CD4-positive, alpha-beta T cell treated with Interleukin-1 beta for 1 hour (primary cell): Measurements from ENCODE around the gene UBE2J2.
"Not testable (repeated sequence)": the region's sequence is repeated elsewhere in the genome, so short reads cannot be mapped to it uniquely, and the experiment has no call there.

Experiments
- DNase-seq, 2 donors: peaks; one replicate each; pipeline ENCODE4 v3.0.0-alpha.2; 2020 to 2022

Gene UBE2J2

DNA sequence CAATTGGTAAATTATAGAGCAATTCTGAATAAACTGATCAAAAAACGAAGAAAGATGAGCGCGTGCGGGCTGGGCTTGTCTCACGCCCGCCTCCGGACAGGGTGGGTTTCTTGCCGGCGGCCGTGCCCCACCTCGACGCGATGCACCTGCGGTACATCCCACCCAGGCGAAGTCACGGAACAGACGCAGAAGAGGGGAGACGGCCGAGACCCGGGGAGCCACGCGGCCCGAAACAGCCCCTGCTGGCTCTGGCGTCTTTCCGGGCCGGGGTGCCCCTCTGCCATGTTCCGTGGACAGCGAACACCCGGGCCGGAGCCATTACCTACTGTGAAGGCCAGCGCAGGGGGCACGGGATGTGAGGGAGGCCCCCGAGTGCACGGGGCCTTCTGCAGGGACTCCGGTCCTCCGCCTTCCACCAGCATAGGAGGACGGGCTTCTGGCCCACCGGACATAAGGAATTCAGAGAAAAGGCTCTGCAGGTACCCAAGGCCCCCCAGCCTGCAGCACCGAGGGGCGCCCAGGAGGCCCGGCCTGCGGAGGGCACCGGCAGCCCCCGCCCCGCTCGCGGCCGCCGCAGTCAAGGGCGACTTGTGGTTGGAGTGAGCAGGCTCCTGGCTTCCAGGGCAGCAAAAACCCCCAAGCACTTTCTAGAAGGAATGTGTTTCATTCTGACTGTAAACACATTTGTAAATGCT is 19.5 kb downstream of the UBE2J2 start:
- DNase-seq, result no peak

DNA sequence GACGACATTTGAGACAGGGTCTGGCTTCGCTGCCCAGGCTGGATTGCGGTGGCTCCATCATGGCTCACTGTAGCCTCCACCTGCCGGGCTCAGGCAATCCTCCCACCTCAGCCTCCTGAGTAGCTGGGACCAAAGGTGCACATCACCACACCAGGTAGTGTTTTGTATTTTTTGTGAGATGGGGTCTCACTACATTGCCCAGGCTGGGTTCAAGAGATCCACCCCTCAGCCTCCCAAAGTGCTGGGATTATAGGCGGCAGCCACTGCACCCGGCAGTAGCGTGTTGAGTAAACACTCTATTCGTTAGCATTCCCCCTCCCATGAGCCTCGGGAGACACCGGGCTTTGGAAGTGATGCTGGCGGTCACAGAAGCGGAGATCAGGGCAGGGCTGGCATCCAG is 20.3 kb downstream of the UBE2J2 start:
- DNase-seq, result no peak

DNA sequence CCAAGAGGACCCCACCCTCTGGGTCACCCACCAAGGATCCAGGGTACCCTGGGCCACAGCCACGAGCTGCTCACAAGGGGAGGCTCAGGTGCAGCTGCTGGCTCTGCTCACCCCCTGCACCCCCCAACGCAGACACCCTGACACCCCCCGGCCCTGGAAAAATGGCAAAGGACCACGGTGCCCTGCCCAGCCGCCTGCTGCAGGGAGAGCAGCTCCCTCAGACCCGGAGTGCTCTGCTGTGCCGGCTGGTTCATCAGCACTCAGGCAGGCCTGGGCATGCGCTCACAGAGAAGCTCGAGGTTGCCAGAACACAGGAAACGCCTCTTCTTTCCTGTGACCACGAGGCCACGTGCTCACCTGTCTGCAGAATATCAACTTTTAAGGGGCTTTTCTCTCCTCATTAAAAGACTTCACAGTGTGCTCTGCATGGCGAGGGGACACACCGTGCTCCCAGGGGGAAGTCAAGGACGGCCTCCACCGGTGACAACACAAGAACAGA is 22.8 kb downstream of the UBE2J2 start:
- DNase-seq, result peak in 1 of 2 donors; percentile 65

DNA sequence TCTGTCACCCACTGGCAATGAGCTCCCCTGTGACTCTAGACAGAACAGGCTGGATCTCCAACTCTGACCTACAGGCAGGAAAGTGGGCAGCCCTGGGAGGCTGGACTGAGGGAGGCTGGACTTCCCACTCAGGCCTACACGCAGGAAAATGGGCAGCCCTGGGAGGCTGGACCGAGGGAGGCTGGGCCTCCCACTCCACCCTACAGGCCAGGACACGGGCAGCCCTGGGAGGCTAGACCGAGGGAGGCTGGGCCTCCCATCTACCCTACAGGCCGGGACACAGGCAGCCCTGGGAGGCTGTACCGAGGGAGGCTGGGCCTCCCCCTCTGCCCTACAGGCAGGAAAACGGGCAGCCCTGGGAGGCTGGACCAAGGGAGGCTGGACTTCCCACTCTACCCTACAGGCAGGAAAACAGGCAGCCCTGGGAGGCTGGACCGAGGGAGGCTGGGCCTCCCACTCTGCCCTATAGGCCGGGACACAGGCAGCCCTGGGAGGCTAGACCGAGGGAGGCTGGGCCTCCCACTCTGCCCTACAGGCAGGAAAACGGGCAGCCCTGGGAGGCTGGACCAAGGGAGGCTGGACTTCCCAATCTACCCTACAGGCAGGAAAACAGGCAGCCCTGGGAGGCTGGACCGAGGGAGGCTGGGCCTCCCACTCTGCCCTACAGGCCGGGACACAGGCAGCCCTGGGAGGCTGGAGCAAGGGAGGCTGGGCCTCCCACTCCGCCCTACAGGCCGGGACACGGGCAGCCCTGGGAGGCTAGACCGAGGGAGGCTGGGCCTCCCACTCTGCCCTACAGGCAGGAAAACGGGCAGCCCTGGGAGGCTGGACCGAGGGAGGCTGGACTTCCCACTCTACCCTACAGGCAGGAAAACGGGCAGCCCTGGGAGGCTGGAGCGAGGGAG is 25.4 kb downstream of the UBE2J2 start:
- not testable (repeated sequence) for DNase-seq

DNA sequence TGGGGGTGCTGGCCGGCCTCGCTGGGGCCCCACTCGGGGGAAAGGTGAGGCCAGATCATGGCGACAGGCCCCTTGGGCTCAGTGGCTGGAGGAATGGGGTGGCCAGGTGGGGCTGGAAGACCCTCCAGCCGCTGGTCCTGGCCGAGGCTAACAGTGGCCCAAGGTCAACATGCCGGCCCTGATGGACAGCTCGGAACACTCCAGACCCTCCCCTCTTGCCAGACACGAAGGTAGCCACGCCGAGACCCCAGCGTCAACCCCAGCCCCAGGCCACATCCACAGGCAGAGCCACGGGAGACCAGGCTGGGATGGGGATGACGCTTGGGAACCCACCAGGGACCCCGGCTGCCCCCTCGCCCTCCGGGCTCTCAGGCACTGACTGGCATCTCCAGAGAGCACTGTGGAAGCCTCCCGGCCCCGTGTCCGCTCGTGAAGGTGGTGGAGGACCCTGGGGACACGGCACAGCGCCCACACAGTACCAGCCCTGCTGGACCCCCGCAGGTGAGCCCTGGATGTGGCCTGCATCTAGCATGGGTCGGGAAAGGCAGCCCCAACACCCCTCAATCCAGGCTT is 26.2 kb downstream of the UBE2J2 start:
- no peak for DNase-seq

DNA sequence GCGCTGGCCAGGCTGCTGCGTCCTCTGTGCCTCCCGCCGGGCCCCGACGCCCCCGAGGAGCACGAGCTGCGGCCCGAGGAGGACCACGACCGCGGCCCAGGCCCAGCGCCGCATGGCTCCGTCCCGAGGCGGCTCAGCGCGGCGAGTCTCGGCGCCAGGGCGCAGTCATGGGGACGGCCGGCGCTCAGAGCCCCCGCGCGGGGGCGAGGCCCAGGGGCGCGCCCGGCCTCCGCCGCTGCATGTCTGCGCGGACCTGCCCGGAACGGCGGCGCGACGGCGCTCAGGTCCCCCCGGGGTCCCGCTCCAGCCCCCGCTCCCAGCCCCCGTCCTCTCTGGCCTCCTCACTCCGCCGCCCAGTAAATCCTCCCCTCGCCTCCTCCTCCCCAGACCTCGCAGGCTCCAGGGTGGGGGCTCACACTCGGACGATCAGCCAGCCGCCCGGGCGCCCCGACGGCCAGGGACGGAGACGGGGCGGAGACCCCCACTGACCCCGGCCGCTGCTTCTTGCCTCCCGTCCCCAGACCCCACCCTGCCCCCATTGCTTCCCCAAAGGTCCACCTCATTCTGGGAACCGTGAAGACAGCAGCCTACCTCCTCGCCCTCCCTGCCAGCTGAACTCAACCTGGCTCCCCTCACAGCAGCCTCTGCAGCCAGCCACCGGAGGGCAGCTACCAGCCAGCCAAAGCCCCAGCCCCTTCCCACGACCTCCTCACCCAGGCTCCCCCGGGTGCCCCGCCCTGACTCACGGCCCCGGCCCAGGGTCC is 26.9 kb downstream of the UBE2J2 start, which contains the start of gene C1QTNF12:
Gene C1QTNF12 (minus strand): TSS at position 146 of the 764 bp plus-strand sequence. CDS start 32 bp downstream, at position 114.
- no peak for DNase-seq

DNA sequence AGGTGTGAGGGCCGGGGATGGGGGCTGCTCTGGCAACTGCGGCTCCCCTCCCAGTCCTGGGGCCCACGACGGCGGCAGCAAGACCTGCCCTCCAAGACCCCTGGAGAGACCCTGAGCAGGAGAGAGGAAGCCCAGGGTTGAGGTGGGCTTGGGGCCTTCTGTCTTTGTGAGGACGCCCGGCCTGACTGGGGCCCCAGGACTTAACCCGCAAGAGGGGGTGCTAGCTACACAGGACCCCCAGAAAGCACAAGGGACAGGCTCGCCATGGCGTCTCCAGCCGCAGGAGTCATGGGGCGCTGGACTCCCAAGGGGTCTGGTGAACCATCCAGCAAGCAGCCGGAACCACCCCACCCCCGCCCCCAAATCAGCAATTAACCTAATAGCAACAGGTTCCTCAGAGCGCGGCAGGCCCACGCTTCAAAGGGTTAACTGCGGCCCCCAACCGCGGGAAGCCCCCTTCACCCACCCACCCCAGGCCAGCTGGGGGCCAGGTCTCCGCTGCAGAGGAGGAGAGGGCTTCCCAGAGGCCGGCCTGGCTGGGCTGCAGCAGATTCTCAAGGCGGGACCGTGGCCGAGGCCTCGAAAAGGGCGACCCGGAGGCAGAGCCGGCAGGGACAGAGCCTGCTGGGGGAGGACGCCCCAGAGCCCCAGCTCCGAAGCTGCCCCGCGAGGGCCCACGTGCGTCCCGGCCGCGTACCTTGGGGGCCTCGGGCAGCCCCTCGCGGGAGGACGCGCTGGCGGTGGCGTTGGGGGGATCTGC is 27.7 kb downstream of the UBE2J2 start:
- DNase-seq, result no peak

DNA sequence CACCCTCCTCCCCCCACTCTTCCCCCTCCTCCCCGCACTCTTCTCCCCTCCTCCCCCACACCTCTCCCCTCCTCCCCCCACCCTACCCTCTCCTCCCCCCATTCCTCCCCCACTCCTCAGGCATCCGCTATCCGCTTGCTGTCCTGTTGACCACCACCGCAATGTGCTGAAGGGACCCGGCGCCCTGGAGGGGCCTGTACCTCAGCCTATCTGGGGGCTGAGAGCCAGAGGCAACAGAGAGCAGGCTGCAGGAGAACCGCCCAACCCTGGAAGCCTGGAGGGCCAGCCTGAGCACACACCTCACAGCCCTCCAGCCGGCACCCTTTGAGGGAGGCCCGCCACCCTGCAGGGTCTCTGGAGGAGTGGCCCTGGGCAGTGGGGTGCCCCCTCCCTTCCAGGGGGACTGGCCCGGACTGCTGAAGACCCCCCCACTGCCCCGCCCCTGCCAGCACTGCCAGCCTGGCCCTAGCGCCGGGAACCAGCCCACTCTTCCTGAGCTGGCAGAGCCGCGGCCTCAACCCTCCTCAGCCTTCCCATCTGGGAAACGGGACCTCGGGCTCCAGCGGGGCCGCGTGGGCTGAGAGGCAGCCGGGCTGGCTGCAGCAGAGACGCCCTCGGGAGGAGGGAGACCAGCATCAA is 28.4 kb downstream of the UBE2J2 start:
- DNase-seq, result no peak

DNA sequence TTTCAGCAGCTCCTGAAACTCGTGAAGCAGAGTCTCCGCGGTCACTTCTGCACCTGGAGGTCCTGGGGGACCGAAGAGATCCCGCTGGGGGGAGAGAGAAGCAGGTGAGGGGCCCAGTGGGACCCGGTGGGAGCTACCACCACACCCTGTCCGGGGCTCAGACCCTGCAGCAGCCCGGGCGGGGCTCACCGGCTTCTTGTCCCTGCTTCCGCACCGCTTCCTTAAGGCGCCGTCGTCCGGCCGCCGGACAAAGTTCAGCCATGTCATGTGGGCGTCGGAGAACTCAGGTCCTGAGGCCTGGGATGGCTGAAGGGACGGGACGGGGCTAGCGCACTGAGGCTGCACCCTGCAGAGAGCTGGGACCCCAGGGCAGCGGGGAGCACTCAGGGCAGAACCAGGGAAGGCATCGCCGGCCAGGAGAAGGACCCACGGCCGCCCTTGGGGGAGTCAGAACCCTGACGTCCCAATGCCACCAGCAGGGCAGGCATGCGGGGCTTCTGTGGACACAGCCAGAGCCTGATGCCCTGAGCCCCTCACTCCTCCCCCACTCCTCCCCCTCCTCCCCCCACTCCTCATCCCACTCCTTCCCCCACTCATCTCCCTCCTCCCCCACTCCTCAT is 29.4 kb downstream of the UBE2J2 start:
- no peak for DNase-seq

DNA sequence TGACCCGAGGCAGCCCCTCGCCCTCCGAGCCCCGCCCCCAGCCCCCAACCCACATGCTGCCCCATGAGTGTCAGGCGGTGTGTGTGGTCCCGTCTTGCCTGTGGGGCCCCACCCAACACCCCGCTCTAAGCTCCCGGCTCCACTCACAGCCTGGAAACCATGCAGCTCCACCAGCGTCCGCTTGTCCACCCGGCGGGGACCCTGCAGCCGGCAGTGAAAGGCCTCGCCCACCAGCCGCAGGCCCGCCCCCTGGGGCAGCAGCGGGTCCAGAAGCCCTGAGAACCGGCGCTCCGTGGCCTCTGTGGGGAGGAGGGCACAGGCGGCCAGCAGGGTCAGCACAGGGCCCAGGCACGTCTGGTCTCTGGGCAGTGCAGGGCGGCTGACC is 29.9 kb downstream of the UBE2J2 start:
- no peak for DNase-seq

DNA sequence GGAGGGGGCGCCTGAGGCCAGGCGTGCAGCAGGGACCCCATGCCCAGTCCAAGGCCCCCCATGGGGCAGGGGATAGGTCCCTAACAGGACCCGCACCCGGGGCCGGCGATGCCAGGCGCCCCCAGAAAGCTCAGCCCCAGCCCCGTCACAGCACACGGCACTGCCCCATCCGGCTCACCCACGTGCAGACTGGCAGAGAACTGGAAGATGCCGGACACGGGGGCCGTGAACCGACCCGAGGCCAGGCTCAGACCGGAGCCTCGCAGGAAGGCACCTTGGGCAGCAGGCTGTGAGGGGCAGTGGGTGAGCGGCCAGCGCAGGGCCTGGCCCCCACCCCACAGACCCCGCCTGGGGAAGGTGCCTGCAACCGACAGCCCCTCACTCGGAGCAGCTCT is 30.4 kb downstream of the UBE2J2 start:
- no peak for DNase-seq

DNA sequence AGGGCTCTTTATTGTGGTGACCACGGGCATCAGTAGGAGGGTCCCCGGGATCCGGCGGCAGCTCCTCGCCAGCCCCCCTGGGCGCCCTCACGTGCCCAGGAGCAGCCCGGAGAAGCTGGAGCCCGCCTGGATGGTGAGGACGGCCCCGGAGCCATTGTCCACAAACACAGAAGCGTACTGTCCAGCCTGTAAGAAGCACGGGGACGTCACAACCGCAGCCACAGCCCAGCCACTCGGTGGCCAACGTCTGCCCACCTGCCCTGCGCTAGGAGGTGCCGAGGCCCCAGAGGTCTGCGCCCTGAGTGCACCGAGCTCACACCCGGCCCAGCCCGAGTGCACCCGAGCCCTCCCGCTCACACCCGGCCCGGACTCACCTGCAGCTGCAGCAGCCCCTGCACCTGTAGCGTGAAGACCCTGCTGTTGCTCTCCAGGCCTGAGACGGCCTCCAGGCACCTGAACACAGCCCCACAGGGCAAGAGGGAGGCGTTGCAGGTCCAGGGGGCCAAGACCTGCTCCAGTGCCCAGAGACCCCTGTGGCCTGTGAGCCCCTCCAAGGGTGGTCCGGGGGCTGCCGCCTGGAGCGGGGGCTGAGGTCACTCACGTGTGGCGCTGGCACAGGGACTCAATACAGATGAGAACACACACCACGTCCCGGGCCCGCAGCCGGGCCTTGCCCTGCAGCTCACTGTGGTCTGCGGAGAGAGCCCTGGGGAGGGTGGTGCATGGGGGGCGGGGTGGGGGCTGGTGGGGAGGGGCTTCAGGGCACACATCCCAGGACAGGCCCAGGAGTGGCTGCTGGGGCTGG is 31.0 kb downstream of the UBE2J2 start:
- DNase-seq, result no peak

DNA sequence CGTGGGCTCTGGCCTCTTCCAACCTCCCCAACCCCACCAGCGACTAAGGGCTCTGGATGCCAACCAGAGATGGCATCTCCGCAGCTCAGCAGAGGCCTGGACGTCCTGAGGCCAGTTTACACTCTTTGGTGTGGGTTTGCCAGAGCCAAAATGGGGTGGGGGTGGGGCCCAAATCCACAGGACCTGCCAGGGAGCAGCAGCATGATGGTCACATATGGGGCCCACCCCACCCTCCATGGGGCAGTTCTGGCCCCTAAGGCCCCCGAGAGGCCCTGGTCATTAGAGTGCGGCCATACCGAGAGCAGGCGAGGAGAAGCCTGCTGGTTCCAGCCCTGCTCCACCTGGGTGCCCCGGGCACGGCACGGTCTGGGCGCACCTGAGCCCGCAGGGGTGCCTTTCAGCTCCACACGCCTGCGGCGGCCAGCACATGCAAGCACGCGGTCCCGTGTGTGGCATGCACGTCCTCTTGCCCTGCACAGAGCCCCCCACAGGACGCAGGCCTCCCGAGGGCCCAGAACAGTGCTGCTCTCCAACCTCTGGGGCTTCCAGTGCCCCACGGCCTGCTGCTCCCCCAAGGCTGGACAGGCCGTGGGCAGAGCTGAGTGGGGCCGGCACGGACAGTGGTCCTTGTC is 31.9 kb downstream of the UBE2J2 start:
- no peak for DNase-seq

DNA sequence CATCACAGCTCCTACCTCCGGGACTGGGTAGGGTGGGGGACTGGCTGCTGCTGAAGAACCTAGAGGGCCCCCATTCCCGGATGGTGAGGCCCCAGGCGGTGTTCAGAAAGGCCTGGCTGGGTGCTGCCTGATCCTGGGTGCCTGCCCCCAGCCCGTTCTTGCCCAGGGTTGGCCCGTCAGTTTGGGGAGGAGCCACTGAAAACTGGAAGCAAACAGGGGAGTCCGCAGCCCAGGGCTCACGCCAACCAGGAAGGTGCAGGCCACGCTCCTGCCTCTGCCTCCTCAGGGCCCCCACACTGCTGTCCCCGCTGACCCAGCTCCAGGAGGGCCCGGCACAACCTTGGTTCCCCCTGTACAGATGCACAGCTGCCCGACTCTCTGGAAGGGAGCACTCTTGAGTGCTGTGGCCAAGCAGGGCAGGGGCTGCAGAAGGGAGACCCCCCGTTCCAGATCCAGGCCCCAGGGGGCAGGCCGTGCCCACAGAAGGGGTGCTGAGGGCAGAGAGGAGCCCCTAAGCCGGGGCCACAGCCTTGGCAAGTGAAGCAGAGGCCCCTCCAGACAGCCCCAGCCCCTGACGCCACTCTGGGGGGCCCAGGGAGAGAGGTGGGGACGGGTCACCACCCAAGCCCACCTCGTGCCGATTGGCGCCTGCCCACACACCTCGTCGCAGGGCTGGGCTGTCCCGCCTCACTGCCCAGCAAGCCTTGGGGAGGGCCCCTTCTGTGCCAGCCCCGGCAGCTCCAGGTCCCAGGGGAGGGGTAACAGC is 32.6 kb downstream of the UBE2J2 start:
- DNase-seq, result no peak

DNA sequence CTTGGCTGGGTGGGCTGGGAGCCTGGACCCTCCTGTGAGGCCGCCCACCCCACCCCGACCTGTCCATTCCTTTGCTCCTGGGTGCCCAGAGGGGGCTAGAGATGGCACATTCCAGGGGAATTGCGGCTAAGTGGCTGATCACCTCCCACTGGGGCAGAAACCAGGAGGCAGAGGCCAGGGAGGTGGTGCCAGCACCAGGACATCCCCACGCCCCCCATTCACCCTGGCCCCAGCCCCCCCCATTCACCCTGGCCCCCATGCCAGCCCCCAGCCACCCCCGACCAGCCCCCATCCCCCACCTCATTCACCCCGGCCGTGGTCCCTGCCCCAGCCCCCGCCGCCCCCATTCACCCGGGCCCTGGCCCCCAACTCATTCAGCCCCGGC is 33.3 kb downstream of the UBE2J2 start:
- DNase-seq, result no peak

DNA sequence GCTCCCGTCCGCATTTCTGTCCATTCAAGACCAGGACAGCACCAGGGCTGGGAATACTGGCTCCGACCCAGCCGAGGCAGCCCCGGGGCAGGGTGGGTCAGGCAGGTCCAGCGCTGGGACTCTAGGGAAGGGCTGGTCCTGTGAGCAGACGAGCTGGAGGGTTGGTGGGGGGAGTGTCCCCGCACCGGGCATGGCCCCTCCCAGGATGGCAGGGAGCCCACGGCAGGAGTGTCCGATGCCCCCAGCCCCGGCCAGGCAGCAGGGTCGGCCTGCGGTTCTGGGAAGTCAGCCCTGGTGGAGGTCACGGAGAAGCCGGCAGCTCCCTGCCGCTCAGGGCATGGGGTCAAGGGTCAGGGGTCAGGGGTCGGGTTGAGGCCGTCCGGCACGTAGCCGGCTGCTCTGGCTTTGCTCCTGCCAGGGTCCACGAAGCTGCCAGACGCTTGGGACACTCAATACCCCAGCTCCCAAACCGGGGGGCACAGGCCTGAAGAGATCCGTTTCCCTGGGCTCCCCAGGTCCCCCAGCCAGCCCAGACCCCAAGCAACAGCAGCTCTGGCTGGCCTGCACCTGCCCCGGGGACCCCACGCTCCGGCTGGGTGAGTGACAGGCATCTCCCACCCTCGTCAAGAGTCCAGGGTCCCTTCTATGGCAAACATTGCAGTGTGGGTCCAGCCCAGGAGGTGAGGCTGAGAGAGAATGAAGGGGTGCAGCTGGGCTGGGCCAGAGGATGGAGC is 33.9 kb downstream of the UBE2J2 start:
- no peak for DNase-seq

DNA sequence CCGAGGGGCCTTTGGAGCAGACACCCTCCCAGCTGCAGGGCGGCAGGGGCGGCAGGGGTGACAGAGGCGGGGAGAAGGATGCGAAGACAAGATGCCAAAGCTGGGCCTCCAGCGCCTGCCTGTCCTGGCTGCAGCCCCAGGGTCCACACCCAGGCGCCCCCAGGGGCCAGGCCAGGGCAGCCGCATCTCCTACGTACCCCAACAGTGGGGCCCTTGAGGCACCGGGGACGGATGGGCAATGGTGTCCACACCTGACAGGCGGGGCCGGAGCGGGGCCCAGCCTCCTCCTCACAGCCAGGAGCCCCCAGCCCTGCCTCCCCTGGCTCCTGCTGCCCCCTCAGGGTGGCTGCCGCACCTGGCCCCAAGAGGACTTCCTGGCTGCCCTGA is 34.4 kb downstream of the UBE2J2 start:
- no peak for DNase-seq

DNA sequence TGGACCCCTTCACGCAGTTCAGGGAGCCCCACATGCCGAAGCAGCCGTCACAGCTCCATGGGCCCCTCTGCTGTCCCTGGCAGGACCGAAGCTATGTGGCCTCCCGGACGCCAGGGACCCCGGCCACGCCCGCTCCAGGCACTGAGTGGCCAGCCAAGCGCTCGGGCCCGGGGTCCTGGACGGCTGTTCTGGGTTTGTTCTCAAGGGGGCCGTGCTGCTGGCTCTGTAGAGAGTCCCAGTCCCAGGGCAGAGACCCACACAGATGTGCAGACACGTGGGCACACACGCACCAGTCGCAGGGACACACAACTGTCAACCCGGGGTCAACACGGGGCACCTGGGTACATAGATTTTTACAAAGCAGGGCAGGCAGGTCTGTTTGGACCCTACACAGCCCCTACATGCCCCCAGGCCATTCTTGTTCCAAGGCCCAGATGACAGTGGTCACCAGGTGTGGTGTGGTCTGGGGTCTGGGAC is 34.9 kb downstream of the UBE2J2 start:
- DNase-seq, result no peak
